SKM-1 (cell line): ENCODE data around the gene UGCG.
"Not testable (repeated sequence)": the region's sequence is repeated elsewhere in the genome, so short reads cannot be mapped to it uniquely, and the experiment has no call there.

Experiments used
- DNase-seq: peaks from one replicate; lab custom pipeline; 2025; ENCODE audit not compliant: unreplicated experiment; lab: John Stamatoyannopoulos, UW

UGCG gene

DNA sequence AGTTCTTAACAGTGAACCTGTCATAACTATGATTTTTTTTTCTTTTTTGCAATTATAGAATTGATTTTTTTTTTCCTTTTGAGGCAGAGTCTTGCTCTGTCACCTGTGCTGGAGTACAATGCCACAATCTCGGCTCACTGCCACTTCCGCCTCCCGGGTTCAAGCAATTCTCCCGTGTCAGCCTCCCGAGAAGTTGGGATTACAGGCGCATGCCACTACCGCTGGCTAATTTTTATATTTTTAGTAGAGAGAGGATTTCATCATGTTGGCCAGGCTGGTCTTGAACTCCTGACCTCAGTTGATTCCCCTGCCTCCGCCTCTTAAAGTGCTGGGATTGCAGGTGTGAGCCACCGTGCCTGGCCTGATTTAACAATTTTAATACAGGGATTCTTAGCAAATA is 21.4 kb downstream of the UGCG start:
- DNase-seq: no peak

DNA sequence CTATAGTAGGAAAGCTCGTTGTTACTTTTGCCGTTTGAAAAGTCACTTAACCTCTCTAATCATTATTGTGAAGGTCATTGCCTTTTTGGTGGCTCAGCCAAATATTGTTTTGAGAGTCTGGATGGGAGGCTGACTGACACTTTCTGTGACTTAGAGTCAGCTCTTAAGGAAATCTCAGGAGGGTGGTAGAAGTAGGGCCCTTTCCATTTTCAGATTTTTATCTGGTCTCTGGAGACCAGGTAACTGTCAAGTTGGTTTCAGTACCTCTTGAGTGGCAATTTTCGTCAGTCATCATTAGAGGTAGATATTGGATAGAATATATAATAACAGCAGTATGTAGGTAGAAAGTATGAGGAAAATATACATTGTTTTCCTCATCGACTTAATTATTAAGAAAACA is 23.3 kb downstream of the UGCG start:
- no peak for DNase-seq

DNA sequence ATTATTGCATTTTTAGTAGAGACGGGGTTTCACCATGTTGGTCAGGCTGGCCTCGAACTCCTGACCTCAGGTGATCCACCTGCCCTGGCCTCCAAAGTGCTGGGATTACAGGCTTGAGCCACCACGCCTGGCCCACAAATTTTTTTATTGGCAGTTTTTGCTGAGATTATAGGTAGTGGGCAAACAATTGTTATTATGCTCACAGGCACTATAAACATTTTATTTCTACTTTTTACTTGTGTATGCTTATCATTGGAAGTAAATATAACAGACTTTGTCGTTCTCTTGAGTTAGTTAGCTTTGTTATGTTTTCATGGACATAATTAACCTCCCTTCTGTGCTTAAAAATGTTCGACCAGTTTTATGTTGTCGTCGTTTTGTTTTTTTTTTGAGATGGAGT is 23.9 kb downstream of the UGCG start:
- DNase-seq: no peak

DNA sequence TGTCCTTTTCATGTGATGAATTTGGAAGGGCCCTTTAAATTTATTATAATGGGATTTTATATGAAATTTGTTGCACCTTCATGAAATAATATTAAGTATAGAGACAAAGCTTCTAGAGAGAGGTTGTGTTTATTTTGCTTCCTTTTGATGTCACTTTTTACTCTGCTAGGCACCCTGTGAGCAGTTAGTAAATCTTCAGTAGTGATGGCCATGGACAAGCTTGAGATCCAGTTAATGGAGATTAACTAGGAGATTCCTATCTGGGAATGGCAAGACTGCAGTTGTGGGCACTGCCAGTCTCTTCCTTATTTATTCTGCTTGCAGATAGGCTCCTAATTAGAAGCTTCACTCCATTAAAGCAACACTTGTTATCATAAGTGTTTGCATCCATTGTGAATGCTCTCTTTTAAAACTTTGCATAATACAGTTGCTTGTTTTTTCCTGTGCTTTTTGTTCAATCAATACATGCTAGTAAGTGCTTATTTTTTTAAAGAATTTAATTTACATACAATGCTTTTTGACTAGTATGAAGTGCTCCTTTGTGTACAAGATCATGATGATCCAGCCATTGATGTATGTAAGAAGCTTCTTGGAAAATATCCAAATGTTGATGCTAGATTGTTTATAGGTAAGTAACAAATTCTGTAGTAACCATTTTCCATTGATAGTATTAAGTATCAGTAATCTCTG is 25.9 kb downstream of the UGCG start:
- no peak for DNase-seq

DNA sequence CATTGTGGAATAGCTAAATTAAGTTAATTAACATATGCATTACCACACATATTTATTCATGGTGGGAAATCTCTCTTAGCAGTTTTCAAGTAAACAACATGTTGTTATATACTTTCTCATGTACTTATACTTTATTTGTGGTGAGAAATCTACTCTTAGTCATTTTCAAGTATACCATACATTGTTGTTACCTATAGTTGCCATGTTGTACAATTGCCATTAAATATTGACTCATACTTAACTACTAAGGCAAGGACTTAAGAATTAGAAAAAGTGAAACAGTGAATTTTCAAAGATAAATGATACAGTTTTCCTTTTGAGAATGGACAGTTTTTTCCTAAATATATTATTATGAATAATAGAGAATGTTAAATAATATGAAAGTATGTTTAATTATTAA is 27.7 kb downstream of the UGCG start:
- DNase-seq: no peak

DNA sequence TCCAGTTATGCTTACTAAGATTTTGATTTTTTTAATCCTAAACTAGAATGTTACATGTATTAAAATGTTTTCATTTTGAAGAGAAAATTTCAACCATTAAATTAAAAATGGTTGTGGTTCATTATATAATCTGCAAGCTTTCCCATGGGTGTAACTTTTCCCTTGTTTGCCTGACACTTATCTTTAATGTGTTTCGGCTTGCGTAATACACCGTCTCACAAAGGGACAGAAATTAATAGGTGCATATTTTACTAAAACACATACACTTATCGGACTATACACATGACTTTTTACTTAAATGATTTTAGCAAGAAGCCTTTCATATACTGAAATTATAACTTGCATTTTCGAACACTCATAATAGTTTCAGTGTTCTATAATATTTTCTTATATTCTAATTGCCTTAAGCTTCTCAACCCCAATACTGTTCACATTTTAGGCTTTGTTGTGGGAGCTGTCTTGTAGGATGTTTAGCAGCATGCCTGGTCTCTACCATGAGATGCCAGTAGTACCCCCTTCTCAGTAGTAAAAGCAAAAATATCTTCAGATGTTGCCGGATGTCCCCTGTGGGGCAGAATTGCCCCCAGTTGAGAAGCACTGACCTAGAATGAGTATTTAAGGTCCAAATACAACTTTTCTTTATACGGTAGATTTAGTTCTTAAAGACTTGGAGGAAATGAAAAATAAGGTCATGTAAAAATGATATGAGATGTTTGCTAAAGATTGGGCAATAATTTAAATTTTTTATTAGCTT is 28.6 kb downstream of the UGCG start:
- DNase-seq: no peak

DNA sequence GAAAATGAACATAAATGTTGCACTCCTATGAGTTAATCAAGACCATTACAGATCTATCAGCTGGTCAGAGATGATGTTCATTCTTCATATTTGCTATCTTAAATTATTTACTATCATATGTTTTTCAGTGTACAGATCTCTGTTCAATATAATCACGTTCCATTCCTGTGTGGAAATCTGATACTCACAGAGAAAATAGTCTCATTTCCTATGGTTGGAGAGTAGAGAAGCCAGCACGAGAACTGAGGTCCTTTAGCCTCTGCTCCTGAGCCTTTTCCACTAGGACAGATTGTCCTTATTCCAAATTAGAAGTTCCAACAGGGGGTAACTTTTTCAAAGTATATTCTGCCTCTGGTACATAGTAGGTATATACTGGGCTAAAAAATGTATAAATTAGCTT is 29.2 kb downstream of the UGCG start:
- DNase-seq: no peak

DNA sequence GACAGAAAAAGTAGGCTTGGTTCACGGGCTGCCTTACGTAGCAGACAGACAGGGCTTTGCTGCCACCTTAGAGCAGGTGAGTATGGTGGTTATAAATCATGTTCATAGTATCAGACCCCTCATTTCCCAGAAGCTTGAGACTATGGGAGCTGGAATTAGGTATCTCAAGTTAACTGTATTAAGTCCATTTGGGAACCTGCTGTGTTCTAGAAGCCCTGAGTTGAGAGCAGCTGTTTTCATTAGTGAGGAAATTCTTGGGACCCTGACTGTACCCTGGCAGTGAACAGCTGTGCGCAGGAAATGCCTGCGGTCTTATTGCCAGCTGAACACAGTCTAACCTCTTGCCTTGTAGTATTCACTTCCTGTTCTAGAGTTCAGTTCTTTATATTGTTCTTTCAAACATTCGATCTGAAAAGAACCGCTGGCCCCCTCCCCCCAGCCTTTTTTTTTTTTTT is 29.8 kb downstream of the UGCG start:
- no peak for DNase-seq

DNA sequence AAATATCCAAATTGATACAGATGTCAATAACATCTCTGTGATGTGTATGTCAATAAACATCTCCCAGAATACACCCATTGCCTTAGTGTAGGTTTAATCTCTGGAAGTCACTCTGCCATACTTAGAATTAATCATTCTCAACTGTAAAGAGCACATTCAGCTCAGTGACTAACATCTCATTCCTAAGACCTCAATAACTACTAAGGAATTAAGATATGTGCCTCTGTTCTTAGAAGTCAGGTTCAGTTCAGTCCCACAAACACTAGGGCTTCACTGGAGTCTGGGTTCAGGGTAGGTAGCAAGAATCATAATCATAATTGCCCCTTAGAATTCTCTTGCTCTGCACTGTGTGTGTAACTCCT is 31.7 kb downstream of the UGCG start:
- DNase-seq: no peak

DNA sequence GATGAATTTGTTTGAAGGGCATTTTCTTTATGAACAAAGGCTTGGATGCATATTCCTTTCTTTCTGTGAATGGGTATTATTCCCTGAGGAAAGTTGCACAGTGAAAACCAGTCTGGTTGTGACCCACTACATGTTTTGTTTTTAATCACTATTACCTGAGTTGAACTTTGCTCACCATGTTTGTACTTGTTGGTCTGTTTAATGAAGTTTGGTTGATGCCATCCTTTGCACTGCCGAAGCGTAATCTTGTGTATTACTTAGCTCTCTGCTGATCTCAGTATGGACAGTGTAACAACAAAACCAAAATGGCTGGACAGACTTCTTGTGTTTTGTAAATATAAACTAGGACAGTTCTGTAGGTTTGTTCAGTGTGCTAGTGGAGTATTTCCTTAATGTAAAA is 38.1 kb downstream of the UGCG start:
- DNase-seq: no peak

DNA sequence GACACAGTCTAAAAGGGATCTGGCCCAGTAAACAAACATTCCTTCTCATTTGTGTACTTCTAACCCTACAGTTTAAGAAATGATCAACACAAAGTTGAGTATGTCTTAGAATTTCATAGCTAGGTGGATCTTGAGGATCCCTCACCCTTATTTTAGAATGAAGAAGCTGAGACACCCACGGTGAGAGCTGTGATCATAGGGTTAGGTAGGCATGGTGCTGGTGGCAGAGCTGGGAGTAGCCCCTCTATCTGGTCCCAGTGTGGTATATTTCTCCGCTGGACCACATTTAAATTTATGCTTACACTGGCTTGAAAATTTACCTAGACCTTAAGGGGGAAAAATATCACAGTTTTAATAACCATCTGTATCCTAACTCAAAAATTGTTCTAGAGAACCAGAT is 39.8 kb downstream of the UGCG start:
- DNase-seq: no peak

DNA sequence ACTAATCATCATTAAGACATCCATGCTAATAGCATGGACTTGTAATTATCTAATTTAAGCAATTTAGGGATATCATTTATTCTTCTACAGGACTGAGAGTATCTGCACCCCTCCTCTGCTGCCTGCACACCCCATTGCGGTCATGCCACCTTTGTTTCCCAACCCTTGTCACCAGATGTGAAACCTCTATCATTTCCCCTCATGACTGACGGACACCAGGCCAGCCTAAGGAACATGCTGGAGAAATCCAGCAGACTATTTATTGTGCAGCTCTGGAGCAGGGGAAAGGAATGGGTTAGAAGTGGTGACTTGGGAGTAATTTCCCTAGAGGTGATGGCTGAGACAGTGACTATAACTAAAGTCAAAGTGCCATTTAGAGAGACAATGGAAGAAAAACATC is 40.7 kb downstream of the UGCG start:
- no peak for DNase-seq

DNA sequence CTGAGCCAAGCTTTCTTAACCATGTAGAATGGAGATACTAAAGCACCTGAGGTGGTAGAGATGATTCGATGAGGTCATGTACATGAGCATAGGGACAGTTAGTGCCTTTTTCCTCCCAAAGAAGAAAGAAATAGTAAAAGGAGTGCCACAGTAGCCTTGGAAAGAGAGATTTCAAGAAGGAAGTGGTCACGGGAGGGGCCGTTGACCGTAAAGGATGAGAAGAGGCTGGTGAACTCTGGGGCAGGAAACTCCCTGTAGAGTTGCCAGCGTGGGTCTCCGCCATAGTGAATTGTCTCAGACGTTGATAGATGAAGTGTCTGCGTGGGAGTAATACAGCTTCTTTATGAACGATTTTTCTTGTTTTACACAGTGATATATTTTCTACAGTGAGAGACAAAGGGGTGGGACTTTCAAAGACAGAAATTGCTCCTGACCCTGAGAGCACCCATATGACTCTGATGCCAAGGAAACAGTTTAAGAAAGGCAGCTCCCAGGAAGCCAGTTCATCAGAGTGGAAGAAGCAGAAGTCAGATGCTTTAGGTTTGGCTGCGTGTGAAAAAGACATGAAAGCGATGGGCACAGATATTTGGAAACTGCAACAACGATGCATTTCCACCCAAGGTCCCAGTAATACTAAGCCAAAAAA is 41.3 kb downstream of the UGCG start:
- DNase-seq: no peak

DNA sequence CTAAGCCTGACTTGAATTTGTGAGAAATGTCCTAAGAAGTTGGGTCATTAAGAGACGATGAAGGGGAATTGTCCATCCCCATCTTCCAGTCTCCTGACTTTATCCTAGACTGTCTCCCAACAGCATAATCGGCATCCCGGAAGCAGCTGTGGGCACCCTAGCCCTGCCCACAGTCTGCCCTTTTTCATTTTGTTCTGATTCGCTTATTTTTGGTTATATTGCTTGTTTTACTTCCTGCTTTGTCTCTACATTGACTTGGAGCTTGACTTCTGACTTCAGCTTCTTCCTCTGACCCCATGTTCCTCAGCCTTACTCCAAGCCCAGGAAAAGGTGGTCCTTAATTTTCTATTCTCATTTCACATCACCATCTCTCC is 41.8 kb downstream of the UGCG start:
- DNase-seq: no peak

DNA sequence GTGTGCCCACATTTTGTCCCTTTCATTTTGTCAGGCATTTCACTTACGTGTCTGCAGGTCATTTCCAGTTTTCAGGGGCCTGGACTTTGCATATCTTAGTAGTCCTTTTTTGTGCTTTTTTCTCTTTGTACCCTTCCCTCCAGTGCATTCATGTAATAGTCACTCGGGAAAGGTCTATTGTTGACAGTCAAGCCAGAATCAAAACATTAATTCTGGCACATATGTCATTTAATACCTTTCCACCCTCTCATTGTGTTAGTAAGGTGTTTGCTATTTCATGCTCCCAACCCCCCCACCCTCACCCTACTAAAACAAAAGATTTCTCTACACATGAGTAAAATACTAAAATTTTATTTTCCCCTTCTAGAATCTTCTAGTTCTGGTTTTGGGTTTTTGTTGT is 42.7 kb downstream of the UGCG start:
- no peak for DNase-seq

DNA sequence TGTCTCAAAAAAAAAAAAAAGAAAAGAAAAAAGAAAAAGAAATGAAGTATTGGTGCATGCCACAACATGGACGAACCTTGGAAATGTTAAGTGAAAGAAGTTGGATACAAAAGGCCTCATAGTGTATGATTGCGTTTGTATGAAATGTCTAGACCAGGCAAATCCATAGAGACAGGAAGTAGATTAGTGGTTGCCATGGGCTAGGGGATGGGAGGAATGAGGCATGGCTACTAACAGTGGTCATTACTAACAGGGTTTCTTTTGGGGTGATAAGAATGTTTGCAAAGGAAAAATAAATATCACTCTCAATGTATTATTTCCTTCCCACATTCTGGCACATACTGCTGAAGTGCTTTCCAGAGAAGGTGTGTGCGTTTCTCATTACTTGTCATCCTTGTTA is 44.1 kb downstream of the UGCG start:
- no peak for DNase-seq

DNA sequence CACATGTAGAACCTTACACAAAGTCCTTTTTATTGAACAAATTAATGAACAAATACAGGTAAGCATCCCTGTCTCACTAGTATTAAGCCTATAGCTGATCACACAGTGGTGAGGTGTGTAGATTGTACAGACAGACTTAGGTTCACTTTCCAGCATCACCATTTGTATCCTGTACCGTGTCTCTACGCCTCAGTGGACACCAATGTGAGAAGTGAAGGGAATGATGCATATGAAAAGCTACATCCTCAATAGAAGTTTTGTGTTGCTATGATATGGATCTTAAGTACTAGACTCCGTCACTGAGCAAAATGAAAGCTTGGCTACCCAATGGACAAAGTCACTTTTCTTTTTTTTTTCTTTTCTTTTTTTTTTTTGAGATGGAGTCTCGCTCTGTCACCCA is 46.6 kb downstream of the UGCG start:
- no peak for DNase-seq

DNA sequence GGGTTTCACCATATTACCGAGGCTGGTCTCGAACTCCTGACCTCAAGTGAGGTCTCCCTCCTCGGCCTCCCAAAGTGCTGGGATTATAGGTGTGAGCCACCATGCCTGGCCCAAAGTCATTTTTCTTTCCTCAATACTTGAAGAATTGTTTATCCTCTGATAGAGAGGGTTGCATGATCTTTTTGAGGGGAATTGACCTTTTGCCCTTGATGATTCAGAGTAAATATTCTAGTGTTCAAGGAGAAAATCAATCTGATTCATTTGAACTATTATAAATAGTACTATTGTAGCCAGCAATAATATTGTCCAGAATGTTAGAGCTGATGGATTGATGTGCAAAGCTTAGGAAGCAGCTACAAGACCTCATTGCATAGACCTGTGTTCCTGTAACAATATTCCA is 47.1 kb downstream of the UGCG start:
- DNase-seq: no peak

DNA sequence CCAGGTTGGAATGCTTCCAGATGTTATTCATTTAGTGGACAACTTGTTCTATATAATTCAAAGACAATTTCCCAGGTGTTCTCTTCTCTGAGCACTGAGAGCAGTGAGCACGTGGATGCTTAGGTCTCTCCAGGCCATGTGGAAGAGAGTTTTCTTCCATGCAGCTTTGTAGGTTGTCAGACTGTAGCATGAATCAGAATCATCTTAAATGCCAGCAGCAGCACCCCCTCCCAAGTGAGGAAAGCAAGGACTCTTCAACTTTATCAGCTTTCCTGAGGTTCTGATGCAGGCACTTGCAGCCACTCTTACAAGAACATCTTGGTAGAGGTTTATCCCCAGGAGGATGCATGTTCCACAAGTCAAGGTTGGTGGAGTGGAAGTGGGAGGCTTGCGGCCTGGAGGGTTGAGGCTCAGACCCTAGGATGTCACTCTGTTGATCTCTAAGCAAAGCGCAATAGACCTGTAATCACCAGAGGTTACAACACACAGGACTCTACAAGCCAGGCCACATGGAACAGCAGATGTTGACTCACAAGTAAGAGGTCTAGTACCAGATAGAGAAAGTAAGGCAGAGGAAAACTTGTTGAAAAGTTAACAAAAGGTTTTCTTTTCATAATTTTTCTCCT is 47.7 kb downstream of the UGCG start:
- DNase-seq: no peak

DNA sequence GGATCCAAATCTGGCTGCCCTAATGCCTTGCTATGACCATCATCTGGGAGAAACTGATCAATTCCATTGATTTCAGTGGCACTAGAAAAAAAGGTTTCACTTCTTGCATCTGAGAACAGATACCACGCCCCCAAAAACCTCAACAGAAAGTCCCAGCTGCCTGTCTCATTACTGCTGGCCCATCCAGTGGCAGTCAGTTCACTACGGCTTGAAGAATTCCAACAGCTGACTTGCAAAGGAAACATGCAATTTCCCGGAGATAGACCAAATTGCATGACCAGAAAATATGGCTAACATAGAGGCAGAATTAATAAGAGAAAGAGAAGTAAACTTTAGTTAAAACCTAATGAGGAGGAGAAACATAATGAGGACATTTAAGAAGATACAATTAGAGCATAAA is 48.6 kb downstream of the UGCG start:
- DNase-seq: no peak

DNA sequence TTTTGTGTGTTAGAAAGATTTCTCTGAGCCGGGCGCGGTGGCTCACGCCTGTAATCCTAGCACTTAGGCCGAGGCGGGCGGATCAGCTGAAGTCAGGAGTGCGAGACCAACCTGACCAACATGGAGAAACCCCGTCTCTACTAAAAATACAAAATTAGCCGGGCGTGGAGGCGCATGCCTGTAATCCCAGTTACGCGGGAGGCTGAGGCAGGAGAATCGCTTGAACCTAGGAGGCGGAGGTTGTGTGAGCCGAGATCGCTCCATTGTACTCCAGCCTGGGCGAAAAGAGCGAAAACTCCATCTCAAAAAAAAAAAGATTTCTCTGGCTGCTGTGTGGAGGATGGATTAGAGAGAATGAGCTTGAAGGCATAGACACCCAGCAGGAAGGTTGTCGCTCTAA is 51.5 kb downstream of the UGCG start:
- not testable (repeated sequence) for DNase-seq

DNA sequence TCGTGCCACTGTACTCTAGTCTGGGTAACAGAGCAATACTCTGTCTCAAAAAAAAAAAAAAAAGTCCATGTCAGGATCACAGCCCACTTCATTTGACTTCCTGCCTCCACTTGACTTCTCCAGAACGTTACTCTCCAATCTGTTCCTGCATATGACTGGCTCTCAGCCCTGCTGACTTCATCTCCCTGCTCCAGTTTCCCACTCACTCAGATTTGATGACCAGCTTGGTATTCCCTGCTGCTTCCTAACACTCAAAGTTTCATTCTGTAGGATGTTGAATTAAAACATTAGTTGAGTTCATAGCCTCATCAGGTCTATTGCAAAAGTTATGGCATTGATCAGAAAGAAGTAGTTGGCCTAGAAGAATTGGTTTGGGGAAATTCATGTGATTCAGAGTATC is 52.3 kb downstream of the UGCG start:
- no peak for DNase-seq
